ENCODE results near the gene TEAD1. TPM values are rescaled to one million over a fixed set of nuclear protein-coding genes. Genes with fewer than 3 reads are reported as not detected.

The TEAD1 gene
- total and polyA plus RNA-seq, 9 of the 15 experiments (the other 6 are each of a cell fraction or from before 2014, with no cell fraction given) = 1.7 to 17.7 (median 10.8) TPM

DNA sequence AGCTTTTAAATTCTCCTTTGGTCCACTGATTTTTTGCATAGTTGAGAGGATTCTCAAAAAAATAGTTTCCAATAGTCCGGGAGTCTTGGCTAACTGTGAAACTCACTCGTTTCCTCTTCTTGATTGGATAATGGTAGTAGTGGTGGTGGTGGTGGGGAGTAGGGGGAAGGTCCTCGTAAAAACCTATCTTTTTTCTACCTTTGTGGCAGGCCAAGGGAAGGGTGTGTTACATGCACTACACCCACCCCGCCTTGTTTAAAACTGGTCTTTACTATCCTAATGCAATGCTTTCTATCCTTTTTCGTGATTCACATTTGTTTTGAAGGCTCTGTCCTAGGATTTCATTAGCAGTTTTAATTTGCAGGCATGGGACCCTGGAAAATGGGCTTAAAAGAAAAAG is 4.8 kb downstream of the TEAD1 start:
- POLR2A ChIA-PET = interaction anchor here (0.7 to 2.8 kb wide), 5 partner anchors 8 to 26 kb away, joined by 3 to 14 read pairs (median 3); no protein-coding TSS in a partner anchor
- no peaks in the 10 kb centered on the region for H3K9me3 ChIP-seq (replicated peaks; ENCODE audit: control insufficient read depth, insufficient read depth, low read depth, low read length)
- peaks cover 17 to 18% of the 10 kb centered on the region in 2 experiments for H3K4me1 ChIP-seq (replicated peaks in 1 of 2; ENCODE audit: control insufficient read depth in 2 of 2, insufficient read depth in 2 of 2, low read length in 2 of 2)
- H3K36me3 ChIP-seq (ENCODE audit: control insufficient read depth, insufficient read depth, low read length) = 0 out of 3 replicates have a peak, but pooled peaks cover 6% of the 10 kb centered on the region
- H3K9ac ChIP-seq (ENCODE audit: insufficient read depth in 1 of 2, low read depth in 2 of 2, low read length in 2 of 2) = no peak overlapping the region
- intact Hi-C loops (cut with micrococcal nuclease) = loop anchor here (5.0 kb wide), 1 partner anchor 133 kb away; no protein-coding TSS in a partner anchor
- in situ Hi-C loops (cut with MboI) = no loop called here
- TF ChIP-seq, protein P1, sequence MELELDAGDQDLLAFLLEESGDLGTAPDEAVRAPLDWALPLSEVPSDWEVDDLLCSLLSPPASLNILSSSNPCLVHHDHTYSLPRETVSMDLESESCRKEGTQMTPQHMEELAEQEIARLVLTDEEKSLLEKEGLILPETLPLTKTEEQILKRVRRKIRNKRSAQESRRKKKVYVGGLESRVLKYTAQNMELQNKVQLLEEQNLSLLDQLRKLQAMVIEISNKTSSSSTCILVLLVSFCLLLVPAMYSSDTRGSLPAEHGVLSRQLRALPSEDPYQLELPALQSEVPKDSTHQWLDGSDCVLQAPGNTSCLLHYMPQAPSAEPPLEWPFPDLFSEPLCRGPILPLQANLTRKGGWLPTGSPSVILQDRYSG (tag; conservative IDR thresholded peaks at IDR 0.05; ENCODE audit: low read depth) = no peak
- TF ChIP-seq TCF7 (IDR thresholded peaks at IDR 0.05; ENCODE audit: borderline replicate concordance) (no peak), RBM25 (IDR thresholded peaks at IDR 0.05; ENCODE audit: low read depth, low read length, severe bottlenecking) (no peak), TOE1 (IDR thresholded peaks at IDR 0.05; ENCODE audit: borderline replicate concordance) (no peak), TOE1 (CRISPR knock-in tag; IDR thresholded peaks at IDR 0.05; ENCODE audit: borderline replicate concordance, low read depth) (no peak), BRD9 (IDR thresholded peaks at IDR 0.05; ENCODE audit: low read depth, partially characterized antibody) (no peak), ZSCAN29 (IDR thresholded peaks at IDR 0.05) (no peak), ZNF165 (CRISPR knock-in tag; IDR thresholded peaks at IDR 0.05; ENCODE audit: borderline replicate concordance) (no peak)
- TF ChIP-seq, protein P2, sequence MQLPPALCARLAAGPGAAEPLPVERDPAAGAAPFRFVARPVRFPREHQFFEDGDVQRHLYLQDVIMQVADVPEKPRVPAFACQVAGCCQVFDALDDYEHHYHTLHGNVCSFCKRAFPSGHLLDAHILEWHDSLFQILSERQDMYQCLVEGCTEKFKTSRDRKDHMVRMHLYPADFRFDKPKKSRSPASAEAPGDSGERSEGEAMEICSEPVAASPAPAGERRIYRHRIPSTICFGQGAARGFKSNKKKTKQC (CRISPR knock-in tag; IDR thresholded peaks at IDR 0.05) = no peak
- TF ChIP-seq, protein P3, sequence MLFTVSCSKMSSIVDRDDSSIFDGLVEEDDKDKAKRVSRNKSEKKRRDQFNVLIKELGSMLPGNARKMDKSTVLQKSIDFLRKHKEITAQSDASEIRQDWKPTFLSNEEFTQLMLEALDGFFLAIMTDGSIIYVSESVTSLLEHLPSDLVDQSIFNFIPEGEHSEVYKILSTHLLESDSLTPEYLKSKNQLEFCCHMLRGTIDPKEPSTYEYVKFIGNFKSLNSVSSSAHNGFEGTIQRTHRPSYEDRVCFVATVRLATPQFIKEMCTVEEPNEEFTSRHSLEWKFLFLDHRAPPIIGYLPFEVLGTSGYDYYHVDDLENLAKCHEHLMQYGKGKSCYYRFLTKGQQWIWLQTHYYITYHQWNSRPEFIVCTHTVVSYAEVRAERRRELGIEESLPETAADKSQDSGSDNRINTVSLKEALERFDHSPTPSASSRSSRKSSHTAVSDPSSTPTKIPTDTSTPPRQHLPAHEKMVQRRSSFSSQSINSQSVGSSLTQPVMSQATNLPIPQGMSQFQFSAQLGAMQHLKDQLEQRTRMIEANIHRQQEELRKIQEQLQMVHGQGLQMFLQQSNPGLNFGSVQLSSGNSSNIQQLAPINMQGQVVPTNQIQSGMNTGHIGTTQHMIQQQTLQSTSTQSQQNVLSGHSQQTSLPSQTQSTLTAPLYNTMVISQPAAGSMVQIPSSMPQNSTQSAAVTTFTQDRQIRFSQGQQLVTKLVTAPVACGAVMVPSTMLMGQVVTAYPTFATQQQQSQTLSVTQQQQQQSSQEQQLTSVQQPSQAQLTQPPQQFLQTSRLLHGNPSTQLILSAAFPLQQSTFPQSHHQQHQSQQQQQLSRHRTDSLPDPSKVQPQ (CRISPR knock-in tag; IDR thresholded peaks at IDR 0.05; ENCODE audit: borderline replicate concordance) = no peak
- TF ChIP-seq, protein P4, sequence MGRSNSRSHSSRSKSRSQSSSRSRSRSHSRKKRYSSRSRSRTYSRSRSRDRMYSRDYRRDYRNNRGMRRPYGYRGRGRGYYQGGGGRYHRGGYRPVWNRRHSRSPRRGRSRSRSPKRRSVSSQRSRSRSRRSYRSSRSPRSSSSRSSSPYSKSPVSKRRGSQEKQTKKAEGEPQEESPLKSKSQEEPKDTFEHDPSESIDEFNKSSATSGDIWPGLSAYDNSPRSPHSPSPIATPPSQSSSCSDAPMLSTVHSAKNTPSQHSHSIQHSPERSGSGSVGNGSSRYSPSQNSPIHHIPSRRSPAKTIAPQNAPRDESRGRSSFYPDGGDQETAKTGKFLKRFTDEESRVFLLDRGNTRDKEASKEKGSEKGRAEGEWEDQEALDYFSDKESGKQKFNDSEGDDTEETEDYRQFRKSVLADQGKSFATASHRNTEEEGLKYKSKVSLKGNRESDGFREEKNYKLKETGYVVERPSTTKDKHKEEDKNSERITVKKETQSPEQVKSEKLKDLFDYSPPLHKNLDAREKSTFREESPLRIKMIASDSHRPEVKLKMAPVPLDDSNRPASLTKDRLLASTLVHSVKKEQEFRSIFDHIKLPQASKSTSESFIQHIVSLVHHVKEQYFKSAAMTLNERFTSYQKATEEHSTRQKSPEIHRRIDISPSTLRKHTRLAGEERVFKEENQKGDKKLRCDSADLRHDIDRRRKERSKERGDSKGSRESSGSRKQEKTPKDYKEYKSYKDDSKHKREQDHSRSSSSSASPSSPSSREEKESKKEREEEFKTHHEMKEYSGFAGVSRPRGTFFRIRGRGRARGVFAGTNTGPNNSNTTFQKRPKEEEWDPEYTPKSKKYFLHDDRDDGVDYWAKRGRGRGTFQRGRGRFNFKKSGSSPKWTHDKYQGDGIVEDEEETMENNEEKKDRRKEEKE (IDR thresholded peaks at IDR 0.05; ENCODE audit: borderline replicate concordance in 1 of 2, control insufficient read depth in 1 of 2, low read depth in 2 of 2, low read length in 1 of 2) = no peak
- TF ChIP-seq, protein P5, sequence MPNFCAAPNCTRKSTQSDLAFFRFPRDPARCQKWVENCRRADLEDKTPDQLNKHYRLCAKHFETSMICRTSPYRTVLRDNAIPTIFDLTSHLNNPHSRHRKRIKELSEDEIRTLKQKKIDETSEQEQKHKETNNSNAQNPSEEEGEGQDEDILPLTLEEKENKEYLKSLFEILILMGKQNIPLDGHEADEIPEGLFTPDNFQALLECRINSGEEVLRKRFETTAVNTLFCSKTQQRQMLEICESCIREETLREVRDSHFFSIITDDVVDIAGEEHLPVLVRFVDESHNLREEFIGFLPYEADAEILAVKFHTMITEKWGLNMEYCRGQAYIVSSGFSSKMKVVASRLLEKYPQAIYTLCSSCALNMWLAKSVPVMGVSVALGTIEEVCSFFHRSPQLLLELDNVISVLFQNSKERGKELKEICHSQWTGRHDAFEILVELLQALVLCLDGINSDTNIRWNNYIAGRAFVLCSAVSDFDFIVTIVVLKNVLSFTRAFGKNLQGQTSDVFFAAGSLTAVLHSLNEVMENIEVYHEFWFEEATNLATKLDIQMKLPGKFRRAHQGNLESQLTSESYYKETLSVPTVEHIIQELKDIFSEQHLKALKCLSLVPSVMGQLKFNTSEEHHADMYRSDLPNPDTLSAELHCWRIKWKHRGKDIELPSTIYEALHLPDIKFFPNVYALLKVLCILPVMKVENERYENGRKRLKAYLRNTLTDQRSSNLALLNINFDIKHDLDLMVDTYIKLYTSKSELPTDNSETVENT (CRISPR knock-in tag; IDR thresholded peaks at IDR 0.05) = no peak
- DNase-seq (ENCODE audit: extremely low read depth in 1 of 4, low spot score in 3 of 4) (no peak), ATAC-seq (no peak), FAIRE-seq (no peak)
- H2AFZ ChIP-seq (ENCODE audit: low read depth, low read length) = no peak overlapping the region
- 71% methylated on average over 5 of the region's 5 CpGs for WGBS (ENCODE audit: insufficient coverage, low coverage, missing lambda C conversion rate)
- no peak overlapping the region for H3K4me2 ChIP-seq (ENCODE audit: insufficient read depth, low read length)
- H4K20me1 ChIP-seq (replicated peaks; ENCODE audit: control insufficient read depth, insufficient read depth, low read length) = peaks cover 12% of the 10 kb centered on the region
- H3K79me2 ChIP-seq (ENCODE audit: control insufficient read depth, insufficient read depth, low read length) = peaks cover 20% of the 10 kb centered on the region; the same call in 2 of the 3 replicates
- no TSS peak for BruUV-seq (replicated peaks)
- CTCF ChIA-PET (ENCODE audit: low intra/inter-chr PET ratio) = no interaction called here
- H3K27me3 ChIP-seq (ENCODE audit: control insufficient read depth in 2 of 2, insufficient read depth in 2 of 2, low read length in 2 of 2) = no peaks in the 10 kb centered on the region
- H3K9me1 ChIP-seq (ENCODE audit: control insufficient read depth, insufficient read depth, low read length) = no peaks in the 10 kb centered on the region
- H3K4me3 ChIP-seq = no peak overlapping the region
- no peak overlapping the region for H3K27ac ChIP-seq (ENCODE audit: extremely low read depth, low read depth, low read length)
